ENCODE results near the gene SARS1.
A peak's percentile ranks its signal among the peaks of the same experiment; 100 is the strongest.
"Not testable (repeated sequence)": the region's sequence is repeated elsewhere in the genome, so short reads cannot be mapped to it uniquely, and the experiment has no call there.

SARS1 gene

GRCh38 chr1:109213824-109214693, at the start of gene SARS1:
SARS1 (plus strand) TSS chr1:109213918; CDS start chr1:109213993, 75 bp downstream.
- peak; percentile 93 for DNase-seq

- no peak for DNase-seq
Measured at GRCh38 chr1:109164538-109164937, 49.2 kb upstream of the SARS1 start.

- peak; percentile 15 for DNase-seq
Measured at GRCh38 chr1:109167001-109167506, 46.7 kb upstream of the SARS1 start.

GRCh38 chr1:109170035-109170764, 43.5 kb upstream of the SARS1 start:
- no peak for DNase-seq

- no peak for DNase-seq
Measured at GRCh38 chr1:109171646-109172045, 42.1 kb upstream of the SARS1 start.

GRCh38 chr1:109176349-109176748, 37.4 kb upstream of the SARS1 start:
- not testable (repeated sequence) for DNase-seq

GRCh38 chr1:109180715-109181084, 33.0 kb upstream of the SARS1 start:
- DNase-seq = not testable (repeated sequence)

- DNase-seq = no peak
Measured at GRCh38 chr1:109181085-109181806, 32.5 kb upstream of the SARS1 start.

- no peak for DNase-seq
Measured at GRCh38 chr1:109181807-109182163, 31.9 kb upstream of the SARS1 start.

GRCh38 chr1:109183058-109183738, 30.5 kb upstream of the SARS1 start:
- no peak for DNase-seq

- no peak for DNase-seq
Measured at GRCh38 chr1:109184687-109185086, 29.0 kb upstream of the SARS1 start.

- no peak for DNase-seq
Measured at GRCh38 chr1:109185357-109185756, 28.4 kb upstream of the SARS1 start.

GRCh38 chr1:109185990-109186732, 27.6 kb upstream of the SARS1 start:
- DNase-seq = no peak

GRCh38 chr1:109186733-109187086, 27.0 kb upstream of the SARS1 start:
- DNase-seq = no peak

- no peak for DNase-seq
Measured at GRCh38 chr1:109187127-109187526, 26.6 kb upstream of the SARS1 start.

GRCh38 chr1:109188200-109188599, 25.5 kb upstream of the SARS1 start:
- no peak for DNase-seq

- DNase-seq = no peak
Measured at GRCh38 chr1:109188781-109189180, 24.9 kb upstream of the SARS1 start.

GRCh38 chr1:109190189-109190588, 23.5 kb upstream of the SARS1 start:
- no peak for DNase-seq

- no peak for DNase-seq
Measured at GRCh38 chr1:109191377-109191776, 22.3 kb upstream of the SARS1 start.

- no peak for DNase-seq
Measured at GRCh38 chr1:109191891-109192290, 21.8 kb upstream of the SARS1 start.

GRCh38 chr1:109192433-109192832, 21.3 kb upstream of the SARS1 start:
- no peak for DNase-seq

Data from activated CD4-positive, alpha-beta T cell treated with anti-CD3 and anti-CD28 coated beads, Interleukin-2, Interleukin-6, amounts not matched to agents 100 ng/mL and 50 ng/mL, durations not matched to agents 16 hours and 8 hours (primary cell).